WTC11 (cell line): Measurements from ENCODE around the gene CDC25B. TPM values are rescaled to one million over a fixed set of nuclear protein-coding genes. Genes with fewer than 3 reads are reported as not detected.

Experiments
- ATAC-seq: fragments of 200-7000 bp; cut with Tn5 transposase; 2 replicates; pipeline ENCODE4 v1.10.0; 2021; ENCODE audit warnings: mild to moderate bottlenecking, moderate library complexity
- CTCF ChIA-PET: fragments of 300-600 bp; sonication (Branson Sonifier 250); formaldehyde crosslinking; loops from one replicate; lab custom pipeline; 2021; ENCODE audit warnings: antibody characterized with exemption; lab: Charles Lee
- POLR2A ChIA-PET: fragments of 350-600 bp; sonication (Branson Sonifier 250); formaldehyde crosslinking; loops from one replicate; lab custom pipeline; 2021; ENCODE audit warnings: antibody characterized with exemption; lab: Charles Lee
- DNase-seq: peaks from one replicate; pipeline ENCODE4 v3.0.0; 2021; ENCODE audit warnings: low spot score
- H3K27ac Mint-ChIP-seq: 2 replicates; pipeline ENCODE4 v1.8.0; 2021; ENCODE audit warnings: mixed read lengths
- H3K27me3 Mint-ChIP-seq: 2 replicates; pipeline ENCODE4 v1.8.0; 2021; ENCODE audit warnings: low read depth, mild to moderate bottlenecking, moderate library complexity, mixed read lengths
- H3K36me3 Mint-ChIP-seq: 2 replicates; pipeline ENCODE4 v1.8.0; 2021; ENCODE audit warnings: mixed read lengths
- H3K4me1 Mint-ChIP-seq: 2 replicates; pipeline ENCODE4 v1.8.0; 2022; ENCODE audit warnings: mixed read lengths
- H3K4me3 Mint-ChIP-seq: 2 replicates; pipeline ENCODE4 v1.8.0; 2021; ENCODE audit warnings: mild to moderate bottlenecking, moderate library complexity, mixed read lengths
- H3K9me3 Mint-ChIP-seq: 2 replicates; pipeline ENCODE4 v1.8.0; 2021; ENCODE audit warnings: mixed read lengths
- ATF1 ChIP-seq: sonication (generic); formaldehyde crosslinking; IDR thresholded peaks from 2 replicates; pipeline ENCODE4 v1.8.1; 2023; ENCODE audit warnings: mild to moderate bottlenecking, moderate library complexity, missing genetic modification reagents
- ESRRA ChIP-seq: sonication (generic); formaldehyde crosslinking; IDR thresholded peaks from 2 replicates; pipeline ENCODE4 v1.8.1; 2022; ENCODE audit warnings: mild to moderate bottlenecking, missing genetic modification reagents, borderline replicate concordance
- FOXK1 ChIP-seq: sonication (generic); formaldehyde crosslinking; IDR thresholded peaks from 2 replicates; pipeline ENCODE4 v1.8.0; 2022; ENCODE audit warnings: mild to moderate bottlenecking, moderate library complexity, missing genetic modification reagents
- JAZF1 ChIP-seq: fragments of 250-450 bp; sonication (Bioruptor Pico); IDR thresholded peaks from 2 replicates; pipeline ENCODE4 v1.9.0; 2021; ENCODE audit warnings: moderate library complexity, mild to moderate bottlenecking, inconsistent platforms
- KAT7 ChIP-seq: sonication (generic); formaldehyde crosslinking; IDR thresholded peaks from 2 replicates; pipeline ENCODE4 v1.8.1; 2023; ENCODE audit warnings: missing genetic modification reagents, mild to moderate bottlenecking, borderline replicate concordance
- MYBL2 ChIP-seq: sonication (generic); formaldehyde crosslinking; IDR thresholded peaks from 2 replicates; pipeline ENCODE4 v1.8.1; 2023; ENCODE audit warnings: mild to moderate bottlenecking, moderate library complexity, missing genetic modification reagents
- NFYB ChIP-seq: sonication (generic); formaldehyde crosslinking; conservative IDR thresholded peaks from 2 replicates; pipeline ENCODE4 v1.8.0; 2022; ENCODE audit warnings: low read depth, missing genetic modification reagents
- NR1H2 ChIP-seq: sonication (generic); formaldehyde crosslinking; IDR thresholded peaks from 2 replicates; pipeline ENCODE4 v1.9.0; 2021; ENCODE audit warnings: mild to moderate bottlenecking, moderate library complexity, missing genetic modification reagents
- OVOL2 ChIP-seq: fragments of 250-450 bp; sonication (Bioruptor Pico); IDR thresholded peaks from 2 replicates; pipeline ENCODE4 v1.9.0; 2021; ENCODE audit warnings: mild to moderate bottlenecking, borderline replicate concordance
- SMAD4 ChIP-seq: sonication (generic); formaldehyde crosslinking; IDR thresholded peaks from 2 replicates; pipeline ENCODE4 v1.8.0; 2022; ENCODE audit warnings: mild to moderate bottlenecking, missing genetic modification reagents
- SP1 ChIP-seq: sonication (generic); formaldehyde crosslinking; conservative IDR thresholded peaks from 2 replicates; pipeline ENCODE4 v1.8.1; 2022; ENCODE audit warnings: missing genetic modification reagents
- TEAD1 ChIP-seq: sonication (generic); formaldehyde crosslinking; IDR thresholded peaks from 2 replicates; pipeline ENCODE4 v1.8.0; 2022; ENCODE audit warnings: mild to moderate bottlenecking, missing genetic modification reagents
- ZNF317 ChIP-seq: sonication (generic); formaldehyde crosslinking; IDR thresholded peaks from 2 replicates; pipeline ENCODE4 v1.8.1; 2023; ENCODE audit warnings: low read depth, mild to moderate bottlenecking, moderate library complexity, missing genetic modification reagents, borderline replicate concordance
- ZNF423 ChIP-seq: fragments of 250-450 bp; sonication (Bioruptor Pico); IDR thresholded peaks from 2 replicates; pipeline ENCODE4 v2.1.2; 2022; ENCODE audit warnings: mild to moderate bottlenecking, moderate library complexity
- total RNA-seq: library from RNA; stranded (reverse); gene quantifications from 3 replicates; pipeline ENCODE4 v1.2.3, GENCODE V29; 2021
- TF ChIP-seq, protein P1 (sequence below): sonication (generic); formaldehyde crosslinking; IDR thresholded peaks from 2 replicates; pipeline ENCODE4 v1.8.1; 2023; ENCODE audit warnings: mild to moderate bottlenecking, moderate library complexity, missing genetic modification reagents
- TF ChIP-seq, protein P2 (sequence below): fragments of 250-450 bp; sonication (Bioruptor Pico); IDR thresholded peaks from 2 replicates; pipeline ENCODE4 v1.9.0; 2021; ENCODE audit warnings: mild to moderate bottlenecking
- TF ChIP-seq, protein P3 (sequence below): sonication (generic); formaldehyde crosslinking; IDR thresholded peaks from 2 replicates; pipeline ENCODE4 v1.8.1; 2022; ENCODE audit warnings: low read depth, mild to moderate bottlenecking, moderate library complexity, missing genetic modification reagents, borderline replicate concordance
- TF ChIP-seq, protein P4 (sequence below): sonication (generic); formaldehyde crosslinking; IDR thresholded peaks from 2 replicates; pipeline ENCODE4 v1.8.1; 2022; ENCODE audit warnings: low read depth, missing genetic modification reagents, borderline replicate concordance
- TF ChIP-seq, protein P5 (sequence below): sonication (generic); formaldehyde crosslinking; IDR thresholded peaks from 2 replicates; pipeline ENCODE4 v1.8.1; 2023; ENCODE audit warnings: mild to moderate bottlenecking, missing genetic modification reagents, borderline replicate concordance
- TF ChIP-seq, protein P6 (sequence below): fragments of 250-450 bp; sonication (Bioruptor Pico); IDR thresholded peaks from 2 replicates; pipeline ENCODE4 v1.9.0; 2021; ENCODE audit warnings: moderate library complexity, mild to moderate bottlenecking, inconsistent platforms, borderline replicate concordance

Gene CDC25B
- total RNA-seq, 1 experiment from 2014 or later: 37.4 TPM

DNA sequence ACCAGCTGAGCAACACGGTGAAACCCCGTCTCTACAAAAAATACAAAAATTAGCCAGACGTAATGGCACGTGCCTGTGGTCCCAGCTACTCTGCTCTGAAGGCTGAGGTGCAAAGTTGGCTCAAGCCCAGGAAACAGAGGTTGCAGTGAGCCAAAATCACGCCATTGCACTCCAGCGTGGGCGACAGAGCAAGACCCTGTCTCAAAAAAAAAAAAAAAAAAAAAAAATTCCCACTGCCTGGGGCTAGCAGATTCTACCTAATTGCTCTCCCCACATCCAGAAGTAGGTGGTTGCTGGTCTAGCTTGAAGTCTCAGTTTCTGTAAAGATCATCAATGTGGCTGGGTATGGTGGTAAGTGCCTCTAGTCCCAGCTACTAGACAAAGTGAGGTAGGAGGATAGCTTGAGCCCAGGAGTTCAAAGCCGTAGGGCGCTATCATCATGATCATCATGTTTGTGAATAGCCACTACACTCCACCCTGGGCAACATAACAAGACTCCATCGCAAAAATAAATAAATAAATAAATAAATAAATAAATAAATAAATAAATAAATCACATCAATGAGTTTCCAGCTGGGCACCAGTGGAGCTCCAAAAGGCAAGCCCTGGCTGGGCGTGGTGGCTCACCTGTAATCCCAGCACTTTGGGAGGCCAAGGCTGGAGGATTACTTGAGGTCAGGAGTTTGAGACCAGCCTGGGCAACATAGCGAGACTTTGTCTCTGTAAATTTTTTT, 17.9 kb downstream of the CDC25B start:
- no peak overlapping the region for H3K27ac Mint-ChIP-seq
- no peaks in the 10 kb centered on the region for H3K9me3 Mint-ChIP-seq
- DNase-seq (no peak), ATAC-seq (no peak)
- peaks cover 15% of the 10 kb centered on the region for H3K4me1 Mint-ChIP-seq
- CTCF ChIA-PET: interaction anchor here (1.2 to 1.8 kb wide), 3 partner anchors 28 to 64 kb away, joined by 4 to 9 read pairs (median 7); partner anchors contain the start of gene CENPB
- H3K4me3 Mint-ChIP-seq: no peak overlapping the region
- no peaks in the 10 kb centered on the region for H3K27me3 Mint-ChIP-seq
- POLR2A ChIA-PET: interaction anchor here (0.6 to 1.1 kb wide), 2 partner anchors 14 to 16 kb away, joined by 3 to 6 read pairs; no protein-coding TSS in a partner anchor
- H3K36me3 Mint-ChIP-seq: no peaks in the 10 kb centered on the region
- TF ChIP-seq ZNF423 (no peak), NR1H2 (CRISPR knock-in tag) (no peak), TEAD1 (CRISPR knock-in tag) (no peak), ATF1 (no peak), KAT7 (CRISPR knock-in tag) (no peak), ESRRA (CRISPR knock-in tag) (no peak), MYBL2 (CRISPR knock-in tag) (no peak), SMAD4 (CRISPR knock-in tag) (no peak), SP1 (CRISPR knock-in tag) (no peak)
- TF ChIP-seq, protein P1, sequence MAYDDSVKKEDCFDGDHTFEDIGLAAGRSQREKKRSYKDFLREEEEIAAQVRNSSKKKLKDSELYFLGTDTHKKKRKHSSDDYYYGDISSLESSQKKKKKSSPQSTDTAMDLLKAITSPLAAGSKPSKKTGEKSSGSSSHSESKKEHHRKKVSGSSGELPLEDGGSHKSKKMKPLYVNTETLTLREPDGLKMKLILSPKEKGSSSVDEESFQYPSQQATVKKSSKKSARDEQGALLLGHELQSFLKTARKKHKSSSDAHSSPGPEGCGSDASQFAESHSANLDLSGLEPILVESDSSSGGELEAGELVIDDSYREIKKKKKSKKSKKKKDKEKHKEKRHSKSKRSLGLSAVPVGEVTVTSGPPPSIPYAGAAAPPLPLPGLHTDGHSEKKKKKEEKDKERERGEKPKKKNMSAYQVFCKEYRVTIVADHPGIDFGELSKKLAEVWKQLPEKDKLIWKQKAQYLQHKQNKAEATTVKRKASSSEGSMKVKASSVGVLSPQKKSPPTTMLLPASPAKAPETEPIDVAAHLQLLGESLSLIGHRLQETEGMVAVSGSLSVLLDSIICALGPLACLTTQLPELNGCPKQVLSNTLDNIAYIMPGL: no peak
- TF ChIP-seq, protein P2, sequence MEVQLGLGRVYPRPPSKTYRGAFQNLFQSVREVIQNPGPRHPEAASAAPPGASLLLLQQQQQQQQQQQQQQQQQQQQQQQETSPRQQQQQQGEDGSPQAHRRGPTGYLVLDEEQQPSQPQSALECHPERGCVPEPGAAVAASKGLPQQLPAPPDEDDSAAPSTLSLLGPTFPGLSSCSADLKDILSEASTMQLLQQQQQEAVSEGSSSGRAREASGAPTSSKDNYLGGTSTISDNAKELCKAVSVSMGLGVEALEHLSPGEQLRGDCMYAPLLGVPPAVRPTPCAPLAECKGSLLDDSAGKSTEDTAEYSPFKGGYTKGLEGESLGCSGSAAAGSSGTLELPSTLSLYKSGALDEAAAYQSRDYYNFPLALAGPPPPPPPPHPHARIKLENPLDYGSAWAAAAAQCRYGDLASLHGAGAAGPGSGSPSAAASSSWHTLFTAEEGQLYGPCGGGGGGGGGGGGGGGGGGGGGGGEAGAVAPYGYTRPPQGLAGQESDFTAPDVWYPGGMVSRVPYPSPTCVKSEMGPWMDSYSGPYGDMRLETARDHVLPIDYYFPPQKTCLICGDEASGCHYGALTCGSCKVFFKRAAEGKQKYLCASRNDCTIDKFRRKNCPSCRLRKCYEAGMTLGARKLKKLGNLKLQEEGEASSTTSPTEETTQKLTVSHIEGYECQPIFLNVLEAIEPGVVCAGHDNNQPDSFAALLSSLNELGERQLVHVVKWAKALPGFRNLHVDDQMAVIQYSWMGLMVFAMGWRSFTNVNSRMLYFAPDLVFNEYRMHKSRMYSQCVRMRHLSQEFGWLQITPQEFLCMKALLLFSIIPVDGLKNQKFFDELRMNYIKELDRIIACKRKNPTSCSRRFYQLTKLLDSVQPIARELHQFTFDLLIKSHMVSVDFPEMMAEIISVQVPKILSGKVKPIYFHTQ (CRISPR knock-in tag): no peak
- TF ChIP-seq, protein P3, sequence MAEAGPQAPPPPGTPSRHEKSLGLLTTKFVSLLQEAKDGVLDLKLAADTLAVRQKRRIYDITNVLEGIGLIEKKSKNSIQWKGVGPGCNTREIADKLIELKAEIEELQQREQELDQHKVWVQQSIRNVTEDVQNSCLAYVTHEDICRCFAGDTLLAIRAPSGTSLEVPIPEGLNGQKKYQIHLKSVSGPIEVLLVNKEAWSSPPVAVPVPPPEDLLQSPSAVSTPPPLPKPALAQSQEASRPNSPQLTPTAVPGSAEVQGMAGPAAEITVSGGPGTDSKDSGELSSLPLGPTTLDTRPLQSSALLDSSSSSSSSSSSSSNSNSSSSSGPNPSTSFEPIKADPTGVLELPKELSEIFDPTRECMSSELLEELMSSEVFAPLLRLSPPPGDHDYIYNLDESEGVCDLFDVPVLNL: no peak
- TF ChIP-seq, protein P4, sequence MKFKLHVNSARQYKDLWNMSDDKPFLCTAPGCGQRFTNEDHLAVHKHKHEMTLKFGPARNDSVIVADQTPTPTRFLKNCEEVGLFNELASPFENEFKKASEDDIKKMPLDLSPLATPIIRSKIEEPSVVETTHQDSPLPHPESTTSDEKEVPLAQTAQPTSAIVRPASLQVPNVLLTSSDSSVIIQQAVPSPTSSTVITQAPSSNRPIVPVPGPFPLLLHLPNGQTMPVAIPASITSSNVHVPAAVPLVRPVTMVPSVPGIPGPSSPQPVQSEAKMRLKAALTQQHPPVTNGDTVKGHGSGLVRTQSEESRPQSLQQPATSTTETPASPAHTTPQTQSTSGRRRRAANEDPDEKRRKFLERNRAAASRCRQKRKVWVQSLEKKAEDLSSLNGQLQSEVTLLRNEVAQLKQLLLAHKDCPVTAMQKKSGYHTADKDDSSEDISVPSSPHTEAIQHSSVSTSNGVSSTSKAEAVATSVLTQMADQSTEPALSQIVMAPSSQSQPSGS (CRISPR knock-in tag): no peak

DNA sequence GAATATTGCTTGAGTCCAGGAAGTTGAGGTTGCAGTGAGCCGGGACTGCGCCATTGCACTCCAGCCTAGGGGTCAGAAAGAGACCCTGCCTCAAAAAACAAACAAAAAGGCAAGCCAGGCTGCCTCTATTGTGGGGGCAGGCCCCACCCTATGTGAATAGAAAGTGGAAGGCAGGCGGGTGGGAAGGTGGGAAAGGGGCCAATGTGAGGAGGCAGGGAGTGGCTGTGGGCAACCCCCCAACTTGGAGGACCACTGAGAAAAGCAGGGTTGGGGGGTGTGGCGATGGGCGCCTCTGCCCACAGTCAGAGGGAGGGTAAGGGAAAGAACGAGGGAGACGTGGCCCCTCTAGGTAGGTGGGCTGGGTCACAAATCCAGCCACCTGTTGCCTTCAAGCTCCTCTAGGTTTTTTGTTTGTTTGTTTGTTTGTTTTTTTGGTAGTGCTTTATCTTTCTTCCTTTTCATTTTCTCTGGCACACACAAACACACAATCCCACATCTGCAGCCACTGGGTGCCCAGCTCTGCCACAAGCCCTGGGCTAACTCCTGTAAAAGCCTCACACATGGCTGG, 18.9 kb downstream of the CDC25B start:
- CTCF ChIA-PET: interaction anchor here (1.8 to 6.6 kb wide), 2 partner anchors 27 to 40 kb away, joined by 6 to 92 read pairs; partner anchors contain the start of gene CENPB
- no peak for DNase-seq

More for the DNA sequence above, 18.9 kb downstream of the CDC25B start:
- H3K4me1 Mint-ChIP-seq: peaks cover 22% of the 10 kb centered on the region
- no peak overlapping the region for H3K4me3 Mint-ChIP-seq
- ATAC-seq: no peak
- POLR2A ChIA-PET: no interaction called here
- H3K27ac Mint-ChIP-seq: no peak overlapping the region
- H3K27me3 Mint-ChIP-seq: no peaks in the 10 kb centered on the region
- no peaks in the 10 kb centered on the region for H3K36me3 Mint-ChIP-seq
- TF ChIP-seq, protein P5, sequence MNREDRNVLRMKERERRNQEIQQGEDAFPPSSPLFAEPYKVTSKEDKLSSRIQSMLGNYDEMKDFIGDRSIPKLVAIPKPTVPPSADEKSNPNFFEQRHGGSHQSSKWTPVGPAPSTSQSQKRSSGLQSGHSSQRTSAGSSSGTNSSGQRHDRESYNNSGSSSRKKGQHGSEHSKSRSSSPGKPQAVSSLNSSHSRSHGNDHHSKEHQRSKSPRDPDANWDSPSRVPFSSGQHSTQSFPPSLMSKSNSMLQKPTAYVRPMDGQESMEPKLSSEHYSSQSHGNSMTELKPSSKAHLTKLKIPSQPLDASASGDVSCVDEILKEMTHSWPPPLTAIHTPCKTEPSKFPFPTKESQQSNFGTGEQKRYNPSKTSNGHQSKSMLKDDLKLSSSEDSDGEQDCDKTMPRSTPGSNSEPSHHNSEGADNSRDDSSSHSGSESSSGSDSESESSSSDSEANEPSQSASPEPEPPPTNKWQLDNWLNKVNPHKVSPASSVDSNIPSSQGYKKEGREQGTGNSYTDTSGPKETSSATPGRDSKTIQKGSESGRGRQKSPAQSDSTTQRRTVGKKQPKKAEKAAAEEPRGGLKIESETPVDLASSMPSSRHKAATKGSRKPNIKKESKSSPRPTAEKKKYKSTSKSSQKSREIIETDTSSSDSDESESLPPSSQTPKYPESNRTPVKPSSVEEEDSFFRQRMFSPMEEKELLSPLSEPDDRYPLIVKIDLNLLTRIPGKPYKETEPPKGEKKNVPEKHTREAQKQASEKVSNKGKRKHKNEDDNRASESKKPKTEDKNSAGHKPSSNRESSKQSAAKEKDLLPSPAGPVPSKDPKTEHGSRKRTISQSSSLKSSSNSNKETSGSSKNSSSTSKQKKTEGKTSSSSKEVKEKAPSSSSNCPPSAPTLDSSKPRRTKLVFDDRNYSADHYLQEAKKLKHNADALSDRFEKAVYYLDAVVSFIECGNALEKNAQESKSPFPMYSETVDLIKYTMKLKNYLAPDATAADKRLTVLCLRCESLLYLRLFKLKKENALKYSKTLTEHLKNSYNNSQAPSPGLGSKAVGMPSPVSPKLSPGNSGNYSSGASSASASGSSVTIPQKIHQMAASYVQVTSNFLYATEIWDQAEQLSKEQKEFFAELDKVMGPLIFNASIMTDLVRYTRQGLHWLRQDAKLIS (CRISPR knock-in tag): no peak
- no peak for TF ChIP-seq JAZF1 (CRISPR knock-in tag)
- TF ChIP-seq, protein P3: no peak
- no peak for TF ChIP-seq NFYB (CRISPR knock-in tag)
- TF ChIP-seq ZNF317: no peak
- TF ChIP-seq ZNF423: no peak
- no peak for TF ChIP-seq FOXK1 (CRISPR knock-in tag)
- no peak for TF ChIP-seq OVOL2 (CRISPR knock-in tag)
- TF ChIP-seq, protein P6, sequence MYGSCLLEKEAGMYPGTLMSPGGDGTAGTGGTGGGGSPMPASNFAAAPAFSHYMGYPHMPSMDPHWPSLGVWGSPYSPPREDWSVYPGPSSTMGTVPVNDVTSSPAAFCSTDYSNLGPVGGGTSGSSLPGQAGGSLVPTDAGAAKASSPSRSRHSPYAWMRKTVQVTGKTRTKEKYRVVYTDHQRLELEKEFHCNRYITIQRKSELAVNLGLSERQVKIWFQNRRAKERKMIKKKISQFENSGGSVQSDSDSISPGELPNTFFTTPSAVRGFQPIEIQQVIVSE (CRISPR knock-in tag): no peak
- TF ChIP-seq, all 79 proteins: peak for 0
- H3K9me3 Mint-ChIP-seq: no peaks in the 10 kb centered on the region
